CD4-positive, alpha-beta T cell (primary cell): ENCODE data around the gene FILIP1. TPM values are rescaled to one million over a fixed set of nuclear protein-coding genes. Genes with fewer than 3 reads are reported as not detected.

Experiments
- ATAC-seq: fragments of 200-7000 bp; cut with Tn5 transposase; one replicate; pipeline ENCODE4 v1.10.0; 2022; ENCODE audit warnings: mild to moderate bottlenecking; ENCODE audit not compliant: poor library complexity
- CTCF ChIA-PET: fragments of 350-600 bp; sonication (Branson Sonifier 250); formaldehyde crosslinking; loops from one replicate; lab custom pipeline; 2021; ENCODE audit warnings: antibody characterized with exemption, inconsistent platforms; lab: Charles Lee
- POLR2A ChIA-PET: fragments of 350-600 bp; sonication (Branson Sonifier 250); formaldehyde crosslinking; loops from one replicate; lab custom pipeline; 2021; ENCODE audit warnings: antibody characterized with exemption, inconsistent platforms; lab: Charles Lee
- DNase-seq, 14 experiments: peaks; one replicate each; pipeline ENCODE4 v3.0.0-alpha.2; 2013 to 2020; ENCODE audit warnings: mixed read lengths in 2 of 14
- H3K27ac ChIP-seq, 2 donors: one replicate each; pipeline versions ENCODE4 v1.5.1 to v1.7.0; 2013; ENCODE audit warnings: low read length in 2 of 2, low read depth in 1 of 2, mild to moderate bottlenecking in 1 of 2
- H3K27me3 ChIP-seq, 2 experiments: 1 replicate in 1 of 2; 2 replicates in 1 of 2; pipeline versions ENCODE4 v1.6.1 to v1.7.0; 2013; ENCODE audit warnings: low read length in 2 of 2, control low read depth in 1 of 2, mild to moderate bottlenecking in 1 of 2, moderate library complexity in 1 of 2; ENCODE audit not compliant: insufficient read depth in 2 of 2, control insufficient read depth in 1 of 2
- H3K36me3 ChIP-seq: one replicate; pipeline ENCODE4 v1.6.1; 2013; ENCODE audit warnings: low read length, control low read depth; ENCODE audit not compliant: insufficient read depth
- H3K4me1 ChIP-seq: one replicate; pipeline ENCODE4 v1.6.1; 2013; ENCODE audit warnings: low read length, control low read depth; ENCODE audit not compliant: insufficient read depth
- H3K4me3 ChIP-seq: one replicate; pipeline ENCODE4 v1.5.1; 2013; ENCODE audit warnings: mild to moderate bottlenecking, low read length, moderate library complexity
- H3K9me3 ChIP-seq, 2 experiments: 1 replicate in 1 of 2; 2 replicates in 1 of 2; pipeline versions ENCODE4 v1.6.1 to v1.7.0; 2013; ENCODE audit warnings: low read length in 2 of 2, mild to moderate bottlenecking in 2 of 2, control low read depth in 1 of 2, moderate library complexity in 1 of 2; ENCODE audit not compliant: control insufficient read depth in 1 of 2, insufficient read depth in 1 of 2
- H3K27ac Mint-ChIP-seq: one replicate; pipeline ENCODE4 v1.8.0; 2020; ENCODE audit warnings: mixed read lengths
- H3K27me3 Mint-ChIP-seq: one replicate; pipeline ENCODE4 v1.8.0; 2021; ENCODE audit warnings: mixed read lengths
- H3K36me3 Mint-ChIP-seq: one replicate; pipeline ENCODE4 v1.8.0; 2021; ENCODE audit warnings: low read depth, mixed read lengths
- H3K4me1 Mint-ChIP-seq: one replicate; pipeline ENCODE4 v1.8.0; 2021; ENCODE audit warnings: low read depth, mixed read lengths
- H3K4me3 Mint-ChIP-seq: one replicate; pipeline ENCODE4 v1.8.0; 2020; ENCODE audit warnings: mild to moderate bottlenecking, mixed read lengths
- H3K9me3 Mint-ChIP-seq: one replicate; pipeline ENCODE4 v1.8.0; 2020; ENCODE audit warnings: mixed read lengths
- intact Hi-C, 2 experiments: fragments of 100-400 bp; cut with DNase I in 1 of 2; cut with micrococcal nuclease in 1 of 2; formaldehyde crosslinking; loops; one replicate each; pipeline versions ENCODE4 v1.15.1 to v1.9.0; 2023 to 2025; cut with DNase I, micrococcal nuclease
- total RNA-seq, 174 experiments: library from RNA in 2 of 174; stranded (reverse) in 2 of 174; gene quantifications; one replicate each; pipeline ENCODE4 v1.2.3 and lab custom pipeline; 2021 to 2026
- TF ChIP-seq, protein P1 (sequence below): fragments of 200-600 bp; IDR thresholded peaks from one replicate; pipeline ENCODE4 v1.8.0; 2022; ENCODE audit warnings: antibody characterized with exemption, mild to moderate bottlenecking

FILIP1 gene
- total RNA-seq, 2 experiments from 2014 or later: 0.06 TPM; not detected in 1

DNA sequence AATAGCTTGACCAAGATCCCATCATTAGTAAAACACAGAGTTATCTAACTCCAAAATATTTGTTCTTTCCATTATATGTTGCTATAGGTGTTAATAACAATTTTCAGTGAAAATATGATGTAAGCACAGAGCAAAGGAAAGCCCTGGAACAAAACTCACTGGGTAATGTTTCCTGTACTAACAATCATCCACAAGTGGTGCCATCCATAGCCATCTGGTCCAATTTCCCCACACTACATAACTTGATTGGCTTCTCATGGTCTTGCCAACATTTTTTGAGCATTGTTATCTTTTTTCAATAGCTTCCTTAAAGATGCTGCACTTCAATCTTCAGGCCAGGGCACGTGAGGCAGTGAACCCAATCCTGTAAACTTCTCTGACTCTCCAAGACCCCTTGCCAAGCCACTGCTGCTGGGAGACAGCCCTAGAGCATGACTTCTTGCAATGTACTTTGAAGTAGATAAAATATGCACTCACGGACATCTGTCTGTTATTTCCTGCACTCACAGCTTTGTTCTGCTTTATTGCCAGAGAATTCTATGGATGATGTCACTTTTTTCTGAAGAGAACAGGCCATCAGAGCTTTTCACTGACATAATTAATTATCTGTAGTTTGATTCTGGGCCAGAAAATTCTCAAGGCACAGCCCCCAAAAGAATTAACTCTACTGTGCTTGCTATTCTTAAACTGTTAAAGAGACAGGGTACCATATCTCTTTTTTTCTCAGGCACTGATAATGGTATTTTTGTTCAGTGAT lies 111.5 kb downstream of the FILIP1 start:
- no peak overlapping the region for H3K27ac ChIP-seq
- H3K36me3 Mint-ChIP-seq: no peaks in the 10 kb centered on the region
- no peak overlapping the region for H3K4me3 Mint-ChIP-seq
- H3K9me3 ChIP-seq: no peaks in the 10 kb centered on the region
- TF ChIP-seq, protein P1, sequence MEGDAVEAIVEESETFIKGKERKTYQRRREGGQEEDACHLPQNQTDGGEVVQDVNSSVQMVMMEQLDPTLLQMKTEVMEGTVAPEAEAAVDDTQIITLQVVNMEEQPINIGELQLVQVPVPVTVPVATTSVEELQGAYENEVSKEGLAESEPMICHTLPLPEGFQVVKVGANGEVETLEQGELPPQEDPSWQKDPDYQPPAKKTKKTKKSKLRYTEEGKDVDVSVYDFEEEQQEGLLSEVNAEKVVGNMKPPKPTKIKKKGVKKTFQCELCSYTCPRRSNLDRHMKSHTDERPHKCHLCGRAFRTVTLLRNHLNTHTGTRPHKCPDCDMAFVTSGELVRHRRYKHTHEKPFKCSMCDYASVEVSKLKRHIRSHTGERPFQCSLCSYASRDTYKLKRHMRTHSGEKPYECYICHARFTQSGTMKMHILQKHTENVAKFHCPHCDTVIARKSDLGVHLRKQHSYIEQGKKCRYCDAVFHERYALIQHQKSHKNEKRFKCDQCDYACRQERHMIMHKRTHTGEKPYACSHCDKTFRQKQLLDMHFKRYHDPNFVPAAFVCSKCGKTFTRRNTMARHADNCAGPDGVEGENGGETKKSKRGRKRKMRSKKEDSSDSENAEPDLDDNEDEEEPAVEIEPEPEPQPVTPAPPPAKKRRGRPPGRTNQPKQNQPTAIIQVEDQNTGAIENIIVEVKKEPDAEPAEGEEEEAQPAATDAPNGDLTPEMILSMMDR: no peak
- H3K4me1 Mint-ChIP-seq: no peaks in the 10 kb centered on the region
- no peak for ATAC-seq
- peaks cover 0 to 4% of the 10 kb centered on the region in 2 experiments for H3K27me3 ChIP-seq
- no peaks in the 10 kb centered on the region for H3K4me1 ChIP-seq
- POLR2A ChIA-PET: no interaction called here
- peaks cover 2% of the 10 kb centered on the region for H3K27me3 Mint-ChIP-seq
- DNase-seq: no peak
- no peaks in the 10 kb centered on the region for H3K36me3 ChIP-seq
- H3K27ac Mint-ChIP-seq: no peak overlapping the region
- H3K9me3 Mint-ChIP-seq: no peaks in the 10 kb centered on the region
- CTCF ChIA-PET: no interaction called here
- intact Hi-C loops: no loop called here
- H3K4me3 ChIP-seq: no peak overlapping the region

DNA sequence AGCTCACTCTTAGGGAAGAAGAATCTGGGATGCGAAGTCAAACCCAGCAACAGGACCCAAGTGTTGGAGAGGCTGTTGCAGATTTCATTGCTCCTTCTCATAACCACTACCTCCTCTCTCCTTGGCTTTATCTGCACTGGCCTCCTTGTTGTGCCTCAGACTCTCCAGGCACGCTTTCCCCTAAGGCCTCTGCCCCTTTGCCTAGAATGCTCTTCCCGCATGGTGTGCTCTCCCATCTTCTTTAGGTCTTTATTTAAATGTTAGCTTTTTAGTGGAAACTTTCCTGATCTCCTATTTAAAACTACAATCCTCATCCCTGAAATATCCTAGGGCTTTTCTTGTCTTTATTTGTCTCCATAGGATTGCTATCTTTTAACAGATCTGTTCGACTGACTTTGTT lies 114.1 kb downstream of the FILIP1 start:
- Histone ChIP-seq H3K9me3 (no peaks in the 10 kb centered on the region), H3K4me3 (no peak overlapping the region), H3K27me3 (no peaks in the 10 kb centered on the region), H3K27ac (no peak overlapping the region), H3K36me3 (no peaks in the 10 kb centered on the region), H3K4me1 (no peaks in the 10 kb centered on the region)
- ChIA-PET POLR2A (no interaction called here), CTCF (no interaction called here)
- DNase-seq: no peak
- no peak for ATAC-seq
- Mint-ChIP-seq H3K36me3 (no peaks in the 10 kb centered on the region), H3K4me3 (no peak overlapping the region), H3K27ac (no peak overlapping the region), H3K9me3 (no peaks in the 10 kb centered on the region), H3K27me3 (no peaks in the 10 kb centered on the region), H3K4me1 (no peaks in the 10 kb centered on the region)
- intact Hi-C loops: no loop called here
- TF ChIP-seq, protein P1: no peak

DNA sequence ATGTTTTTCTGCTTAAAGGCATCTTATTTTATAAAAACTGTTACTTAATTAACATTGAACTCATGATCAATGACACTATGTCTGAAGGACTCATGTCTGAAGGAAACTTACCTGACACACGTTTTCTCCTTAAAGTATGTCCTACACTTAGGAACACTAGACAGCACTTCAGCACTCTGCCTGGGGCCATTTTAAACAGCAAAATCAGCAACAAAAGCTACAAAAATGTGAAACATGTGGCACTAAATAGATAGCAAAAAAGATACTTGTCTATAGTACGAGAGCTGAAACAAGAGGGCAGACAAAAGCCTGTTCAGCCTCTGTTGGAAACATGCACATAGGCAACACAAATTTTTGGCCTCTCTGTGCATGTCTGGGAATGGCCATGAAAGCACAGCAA lies 115.5 kb downstream of the FILIP1 start:
- TF ChIP-seq, protein P1: no peak
- H3K27ac ChIP-seq: no peak overlapping the region
- intact Hi-C loops: no loop called here
- no peak overlapping the region for H3K4me3 ChIP-seq
- no peaks in the 10 kb centered on the region for H3K36me3 ChIP-seq
- H3K4me3 Mint-ChIP-seq: no peak overlapping the region
- no peaks in the 10 kb centered on the region for H3K27me3 Mint-ChIP-seq
- H3K27me3 ChIP-seq: peaks cover 0 to 2% of the 10 kb centered on the region in 2 experiments
- no peaks in the 10 kb centered on the region for H3K9me3 Mint-ChIP-seq
- no peaks in the 10 kb centered on the region for H3K36me3 Mint-ChIP-seq
- DNase-seq: no peak
- ChIA-PET CTCF (no interaction called here), POLR2A (no interaction called here)
- H3K4me1 Mint-ChIP-seq: no peaks in the 10 kb centered on the region
- no peaks in the 10 kb centered on the region for H3K9me3 ChIP-seq
- H3K27ac Mint-ChIP-seq: no peak overlapping the region
- H3K4me1 ChIP-seq: no peaks in the 10 kb centered on the region
- ATAC-seq: no peak
